DOHH2 (cell line): ENCODE measurements around the gene HIF1AN.

Source experiments
- EZH2phosphoT487 ChIP-seq: fragments of 200-600 bp; sonication (generic); IDR thresholded peaks from 2 replicates; pipeline ENCODE4 v1.6.1; 2017; ENCODE audit warnings: borderline replicate concordance, mild to moderate bottlenecking, antibody characterized with exemption, low read length, moderate library complexity, mixed read lengths
- TF ChIP-seq, protein P1 (sequence below): fragments of 200-600 bp; sonication (generic); IDR thresholded peaks from one replicate; pipeline ENCODE4 v1.5.1; 2014; ENCODE audit warnings: antibody characterized with exemption, mild to moderate bottlenecking, low read depth, low read length; ENCODE audit not compliant: poor library complexity, severe bottlenecking

DNA sequence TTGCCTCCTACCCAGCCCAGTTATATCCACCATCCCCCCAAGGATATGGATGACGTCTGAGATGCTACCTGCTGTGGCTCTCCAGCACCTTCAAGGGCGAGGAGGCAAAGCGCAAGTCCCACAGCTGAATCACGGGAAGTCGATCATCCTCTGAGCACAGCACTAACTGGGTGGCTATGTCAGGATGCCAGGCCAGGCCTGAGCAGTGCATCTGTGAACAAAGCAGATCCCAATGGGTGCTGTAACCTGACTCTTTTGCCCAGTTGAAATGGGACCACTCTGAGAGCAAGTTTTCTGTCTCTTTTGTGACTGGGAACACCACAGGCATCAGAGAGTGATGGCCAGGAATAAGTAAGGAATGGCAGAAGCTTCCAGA is 28.4 kb upstream of the HIF1AN start:
- TF ChIP-seq, protein P1, sequence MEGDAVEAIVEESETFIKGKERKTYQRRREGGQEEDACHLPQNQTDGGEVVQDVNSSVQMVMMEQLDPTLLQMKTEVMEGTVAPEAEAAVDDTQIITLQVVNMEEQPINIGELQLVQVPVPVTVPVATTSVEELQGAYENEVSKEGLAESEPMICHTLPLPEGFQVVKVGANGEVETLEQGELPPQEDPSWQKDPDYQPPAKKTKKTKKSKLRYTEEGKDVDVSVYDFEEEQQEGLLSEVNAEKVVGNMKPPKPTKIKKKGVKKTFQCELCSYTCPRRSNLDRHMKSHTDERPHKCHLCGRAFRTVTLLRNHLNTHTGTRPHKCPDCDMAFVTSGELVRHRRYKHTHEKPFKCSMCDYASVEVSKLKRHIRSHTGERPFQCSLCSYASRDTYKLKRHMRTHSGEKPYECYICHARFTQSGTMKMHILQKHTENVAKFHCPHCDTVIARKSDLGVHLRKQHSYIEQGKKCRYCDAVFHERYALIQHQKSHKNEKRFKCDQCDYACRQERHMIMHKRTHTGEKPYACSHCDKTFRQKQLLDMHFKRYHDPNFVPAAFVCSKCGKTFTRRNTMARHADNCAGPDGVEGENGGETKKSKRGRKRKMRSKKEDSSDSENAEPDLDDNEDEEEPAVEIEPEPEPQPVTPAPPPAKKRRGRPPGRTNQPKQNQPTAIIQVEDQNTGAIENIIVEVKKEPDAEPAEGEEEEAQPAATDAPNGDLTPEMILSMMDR = no peak
- TF ChIP-seq EZH2phosphoT487 = no peak
